ENCODE results near the gene CHST4. TPM values are rescaled to one million over a fixed set of nuclear protein-coding genes. Genes with fewer than 3 reads are reported as not detected.
A peak's percentile ranks its signal among the peaks of the same experiment; 100 is the strongest.

The CHST4 gene
- total RNA-seq, 2 donors from 2014 or later, result not detected

GRCh38 chr16:71562552-71562951 is 36.3 kb downstream of the CHST4 start:
- Histone ChIP-seq H3K4me1 (ENCODE audit: control insufficient read depth in 1 of 2, low read depth in 2 of 2) (peaks cover 3 to 13% of the 10 kb centered on the region in 2 donors), H3K27me3 (replicated peaks; ENCODE audit: insufficient read depth) (no peaks in the 10 kb centered on the region), H3K36me3 (no peaks in the 10 kb centered on the region), H3K9me3 (no peaks in the 10 kb centered on the region), H3K27ac (no peak overlapping the region), H3K4me3 (no peak overlapping the region)
- no peak for ATAC-seq (ENCODE audit: insufficient number of reproducible peaks, low FRiP score, low read depth)
- no peak for DNase-seq (ENCODE audit: low spot score)
- TF ChIP-seq, protein P1, sequence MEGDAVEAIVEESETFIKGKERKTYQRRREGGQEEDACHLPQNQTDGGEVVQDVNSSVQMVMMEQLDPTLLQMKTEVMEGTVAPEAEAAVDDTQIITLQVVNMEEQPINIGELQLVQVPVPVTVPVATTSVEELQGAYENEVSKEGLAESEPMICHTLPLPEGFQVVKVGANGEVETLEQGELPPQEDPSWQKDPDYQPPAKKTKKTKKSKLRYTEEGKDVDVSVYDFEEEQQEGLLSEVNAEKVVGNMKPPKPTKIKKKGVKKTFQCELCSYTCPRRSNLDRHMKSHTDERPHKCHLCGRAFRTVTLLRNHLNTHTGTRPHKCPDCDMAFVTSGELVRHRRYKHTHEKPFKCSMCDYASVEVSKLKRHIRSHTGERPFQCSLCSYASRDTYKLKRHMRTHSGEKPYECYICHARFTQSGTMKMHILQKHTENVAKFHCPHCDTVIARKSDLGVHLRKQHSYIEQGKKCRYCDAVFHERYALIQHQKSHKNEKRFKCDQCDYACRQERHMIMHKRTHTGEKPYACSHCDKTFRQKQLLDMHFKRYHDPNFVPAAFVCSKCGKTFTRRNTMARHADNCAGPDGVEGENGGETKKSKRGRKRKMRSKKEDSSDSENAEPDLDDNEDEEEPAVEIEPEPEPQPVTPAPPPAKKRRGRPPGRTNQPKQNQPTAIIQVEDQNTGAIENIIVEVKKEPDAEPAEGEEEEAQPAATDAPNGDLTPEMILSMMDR (IDR thresholded peaks at IDR 0.05), result no peak

DNA sequence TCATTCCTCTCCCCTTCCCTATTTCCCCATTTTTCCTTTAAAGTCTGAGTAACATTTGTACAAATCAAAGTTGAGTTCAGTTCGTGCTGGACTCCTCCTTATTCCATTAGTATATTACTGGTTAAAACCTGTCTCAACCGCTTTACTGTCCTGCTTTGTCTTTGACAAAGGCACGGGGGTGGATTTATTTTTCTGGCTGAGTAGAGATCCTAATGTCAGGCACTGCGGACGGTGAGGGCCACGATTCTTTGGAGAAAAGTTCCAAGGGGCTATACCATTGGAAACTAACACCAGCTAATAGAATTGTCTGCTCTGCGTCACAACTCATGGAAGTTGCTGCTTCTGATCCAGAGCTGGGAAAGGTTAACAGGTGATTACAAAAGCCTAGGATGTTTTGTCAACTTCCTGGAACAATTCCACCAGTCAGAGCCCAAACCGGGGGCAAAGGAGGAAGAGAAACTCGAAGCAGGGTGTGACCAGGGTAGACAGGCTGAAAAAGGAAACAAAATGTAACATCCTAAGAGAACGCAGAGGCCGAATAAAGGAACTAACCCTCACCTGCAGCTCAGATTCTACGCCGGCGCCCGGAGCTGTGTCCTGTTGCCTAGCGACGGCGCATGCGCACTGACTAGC is 38.2 kb downstream of the CHST4 start:
- Histone ChIP-seq H3K27ac (peak overlapping the region; percentile 54 to 65), H3K4me3 (peak overlapping the region; percentile 77), H3K4me1 (ENCODE audit: control insufficient read depth in 1 of 2, low read depth in 2 of 2) (peaks cover 3 to 13% of the 10 kb centered on the region in 2 donors), H3K36me3 (no peaks in the 10 kb centered on the region), H3K9me3 (no peaks in the 10 kb centered on the region), H3K27me3 (replicated peaks; ENCODE audit: insufficient read depth) (no peaks in the 10 kb centered on the region)
- TF ChIP-seq, protein P1 (IDR thresholded peaks at IDR 0.05), result no peak
- DNase-seq (ENCODE audit: low spot score), result peak; percentile 52
- ATAC-seq (ENCODE audit: insufficient number of reproducible peaks, low FRiP score, low read depth), result no peak

- no peak for DNase-seq (ENCODE audit: low spot score)
- Histone ChIP-seq H3K27ac (no peak overlapping the region), H3K4me1 (ENCODE audit: control insufficient read depth in 1 of 2, low read depth in 2 of 2) (peaks cover 3 to 13% of the 10 kb centered on the region in 2 donors), H3K27me3 (replicated peaks; ENCODE audit: insufficient read depth) (no peaks in the 10 kb centered on the region), H3K4me3 (peak overlapping the region; percentile 77), H3K36me3 (no peaks in the 10 kb centered on the region), H3K9me3 (no peaks in the 10 kb centered on the region)
- TF ChIP-seq, protein P1 (IDR thresholded peaks at IDR 0.05), result no peak
- ATAC-seq (ENCODE audit: insufficient number of reproducible peaks, low FRiP score, low read depth), result no peak
These were observed 39.8 kb downstream of the CHST4 start for GRCh38 chr16:71565812-71566700.

- Histone ChIP-seq H3K4me1 (ENCODE audit: control insufficient read depth in 1 of 2, low read depth in 2 of 2) (peaks cover 3 to 13% of the 10 kb centered on the region in 2 donors), H3K27ac (no peak overlapping the region), H3K27me3 (replicated peaks; ENCODE audit: insufficient read depth) (no peaks in the 10 kb centered on the region), H3K36me3 (no peaks in the 10 kb centered on the region), H3K4me3 (no peak overlapping the region), H3K9me3 (no peaks in the 10 kb centered on the region)
- TF ChIP-seq, protein P1 (IDR thresholded peaks at IDR 0.05), result no peak
- DNase-seq (ENCODE audit: low spot score) (no peak), ATAC-seq (ENCODE audit: insufficient number of reproducible peaks, low FRiP score, low read depth) (no peak)
These were observed 41.7 kb downstream of the CHST4 start for GRCh38 chr16:71567931-71568330.

DNA sequence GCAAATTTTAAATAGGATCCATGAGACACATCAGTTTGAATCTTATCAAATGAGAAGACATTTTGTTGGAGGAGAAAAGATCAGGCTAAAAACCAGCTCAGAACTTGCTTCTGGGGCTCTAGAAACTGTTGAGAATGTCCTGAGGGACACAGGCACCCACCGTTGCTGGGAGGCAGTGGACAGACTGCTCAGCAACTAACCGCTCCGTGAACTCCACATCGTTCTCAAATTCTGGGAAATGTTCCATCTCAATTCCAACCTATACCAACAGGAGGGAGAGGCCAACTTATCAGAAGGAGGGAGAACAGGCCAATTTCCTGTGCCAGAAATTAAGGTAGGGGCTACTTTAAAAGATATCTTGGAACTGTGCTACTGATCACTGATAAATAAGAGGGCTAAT is 42.3 kb downstream of the CHST4 start:
- H3K9me3 ChIP-seq, result no peaks in the 10 kb centered on the region
- ATAC-seq (ENCODE audit: insufficient number of reproducible peaks, low FRiP score, low read depth) (no peak), DNase-seq (ENCODE audit: low spot score) (no peak)
- TF ChIP-seq, protein P1 (IDR thresholded peaks at IDR 0.05), result no peak
- H3K4me1 ChIP-seq (ENCODE audit: control insufficient read depth in 1 of 2, low read depth in 2 of 2), result peaks cover 3 to 13% of the 10 kb centered on the region in 2 donors
- no peak overlapping the region for H3K27ac ChIP-seq
- H3K27me3 ChIP-seq (replicated peaks; ENCODE audit: insufficient read depth), result no peaks in the 10 kb centered on the region
- no peak overlapping the region for H3K4me3 ChIP-seq
- no peaks in the 10 kb centered on the region for H3K36me3 ChIP-seq

Measured in thoracic aorta (tissue), 2 donors.